Dedifferentiated amniotic fluid mesenchymal stem cell (primary cell): ENCODE measurements around the gene AGTPBP1.
"Not testable (repeated sequence)": the region's sequence is repeated elsewhere in the genome, so short reads cannot be mapped to it uniquely, and the experiment has no call there.

ENCODE experiments used
- DNase-seq: peaks from one replicate; pipeline ENCODE4 v3.0.0-alpha.2; 2016; ENCODE audit errors: extremely low spot score

AGTPBP1 gene, protein sequence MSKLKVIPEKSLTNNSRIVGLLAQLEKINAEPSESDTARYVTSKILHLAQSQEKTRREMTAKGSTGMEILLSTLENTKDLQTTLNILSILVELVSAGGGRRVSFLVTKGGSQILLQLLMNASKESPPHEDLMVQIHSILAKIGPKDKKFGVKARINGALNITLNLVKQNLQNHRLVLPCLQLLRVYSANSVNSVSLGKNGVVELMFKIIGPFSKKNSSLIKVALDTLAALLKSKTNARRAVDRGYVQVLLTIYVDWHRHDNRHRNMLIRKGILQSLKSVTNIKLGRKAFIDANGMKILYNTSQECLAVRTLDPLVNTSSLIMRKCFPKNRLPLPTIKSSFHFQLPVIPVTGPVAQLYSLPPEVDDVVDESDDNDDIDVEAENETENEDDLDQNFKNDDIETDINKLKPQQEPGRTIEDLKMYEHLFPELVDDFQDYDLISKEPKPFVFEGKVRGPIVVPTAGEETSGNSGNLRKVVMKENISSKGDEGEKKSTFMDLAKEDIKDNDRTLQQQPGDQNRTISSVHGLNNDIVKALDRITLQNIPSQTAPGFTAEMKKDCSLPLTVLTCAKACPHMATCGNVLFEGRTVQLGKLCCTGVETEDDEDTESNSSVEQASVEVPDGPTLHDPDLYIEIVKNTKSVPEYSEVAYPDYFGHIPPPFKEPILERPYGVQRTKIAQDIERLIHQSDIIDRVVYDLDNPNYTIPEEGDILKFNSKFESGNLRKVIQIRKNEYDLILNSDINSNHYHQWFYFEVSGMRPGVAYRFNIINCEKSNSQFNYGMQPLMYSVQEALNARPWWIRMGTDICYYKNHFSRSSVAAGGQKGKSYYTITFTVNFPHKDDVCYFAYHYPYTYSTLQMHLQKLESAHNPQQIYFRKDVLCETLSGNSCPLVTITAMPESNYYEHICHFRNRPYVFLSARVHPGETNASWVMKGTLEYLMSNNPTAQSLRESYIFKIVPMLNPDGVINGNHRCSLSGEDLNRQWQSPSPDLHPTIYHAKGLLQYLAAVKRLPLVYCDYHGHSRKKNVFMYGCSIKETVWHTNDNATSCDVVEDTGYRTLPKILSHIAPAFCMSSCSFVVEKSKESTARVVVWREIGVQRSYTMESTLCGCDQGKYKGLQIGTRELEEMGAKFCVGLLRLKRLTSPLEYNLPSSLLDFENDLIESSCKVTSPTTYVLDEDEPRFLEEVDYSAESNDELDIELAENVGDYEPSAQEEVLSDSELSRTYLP

DNA sequence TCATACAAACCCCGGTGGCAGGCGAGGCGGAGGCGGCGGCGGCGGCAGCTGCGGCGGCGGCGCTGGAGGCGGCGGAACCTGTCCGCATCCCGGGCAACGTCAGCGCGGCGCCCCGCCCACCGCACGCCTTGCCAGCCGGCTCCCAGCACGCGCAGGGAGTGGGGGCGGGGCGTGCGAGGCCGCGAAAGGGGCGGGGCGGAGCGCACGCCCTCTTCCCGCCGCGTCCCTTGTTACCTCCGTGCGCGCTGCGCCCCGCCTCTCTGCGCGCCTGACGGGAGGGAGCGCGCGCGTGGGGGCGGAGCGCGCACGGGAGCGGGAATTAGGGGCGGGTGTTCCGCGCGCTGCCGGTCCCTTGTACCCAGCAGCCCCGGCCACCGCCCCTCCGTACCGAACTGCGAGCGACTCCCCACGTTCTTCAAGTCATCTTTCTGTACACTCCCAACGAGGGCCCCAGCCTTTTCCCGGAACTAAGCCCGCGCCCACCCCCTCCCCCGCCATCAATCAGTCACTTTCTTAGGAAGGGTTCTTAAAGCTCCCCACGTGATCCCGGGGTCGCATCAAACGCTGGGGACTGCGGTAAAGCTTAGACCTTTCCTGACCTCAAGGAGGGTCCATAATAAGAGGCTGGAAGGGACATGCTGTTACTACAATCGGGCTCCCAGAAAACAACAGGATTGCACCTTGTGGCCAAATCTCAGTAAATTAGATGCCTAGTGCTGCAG is at the start of gene AGTPBP1:
Gene AGTPBP1 (minus strand): TSS at position 80 of the 722 bp plus-strand sequence. CDS start 29,421 bp downstream, outside the sequence.
- DNase-seq: peak; percentile 69

- DNase-seq: not testable (repeated sequence)
Observed at GRCh38 chr9:85786116-85786515, 44.4 kb upstream of the AGTPBP1 start.

DNA sequence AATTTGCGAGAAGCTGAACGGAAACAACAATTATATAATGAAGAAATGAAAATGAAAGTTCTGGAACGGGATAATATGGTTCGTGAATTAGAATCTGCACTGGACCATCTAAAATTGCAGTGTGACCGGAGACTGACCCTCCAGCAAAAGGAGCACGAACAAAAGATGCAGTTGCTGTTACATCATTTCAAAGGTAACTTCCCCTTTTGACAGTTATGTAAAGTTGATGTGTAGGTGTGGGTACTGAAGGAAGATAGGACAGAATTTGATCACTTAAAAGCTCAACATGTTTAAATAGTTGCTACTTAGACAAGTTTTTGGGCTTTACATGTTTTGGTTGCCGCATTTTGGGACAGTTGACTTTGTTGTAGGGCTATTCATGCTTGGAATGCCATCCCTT is 32.1 kb upstream of the AGTPBP1 start:
- not testable (repeated sequence) for DNase-seq

DNA sequence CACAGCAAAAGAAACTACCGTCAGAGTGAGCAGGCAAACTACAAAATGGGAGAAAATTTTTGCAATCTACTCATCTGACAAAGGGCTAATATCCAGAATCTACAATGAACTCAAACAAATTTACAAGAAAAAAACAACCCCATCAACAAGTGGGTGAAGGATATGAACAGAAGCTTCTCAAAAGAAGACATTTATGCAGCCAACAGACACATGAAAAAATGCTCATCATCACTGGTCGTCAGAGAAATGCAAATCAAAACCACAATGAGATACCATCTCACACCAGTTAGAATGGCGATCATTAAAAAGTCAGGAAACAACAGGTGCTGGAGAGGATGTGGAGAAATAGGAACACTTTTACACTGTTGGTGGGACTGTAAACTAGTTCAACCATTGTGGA is 20.0 kb upstream of the AGTPBP1 start:
- DNase-seq: not testable (repeated sequence)

GRCh38 chr9:85757716-85758115 is 16.0 kb upstream of the AGTPBP1 start:
- DNase-seq: not testable (repeated sequence)

GRCh38 chr9:85756216-85756615 is 14.5 kb upstream of the AGTPBP1 start:
- not testable (repeated sequence) for DNase-seq

- DNase-seq: no peak
Observed at GRCh38 chr9:85746309-85746708, 4.6 kb upstream of the AGTPBP1 start.

DNA sequence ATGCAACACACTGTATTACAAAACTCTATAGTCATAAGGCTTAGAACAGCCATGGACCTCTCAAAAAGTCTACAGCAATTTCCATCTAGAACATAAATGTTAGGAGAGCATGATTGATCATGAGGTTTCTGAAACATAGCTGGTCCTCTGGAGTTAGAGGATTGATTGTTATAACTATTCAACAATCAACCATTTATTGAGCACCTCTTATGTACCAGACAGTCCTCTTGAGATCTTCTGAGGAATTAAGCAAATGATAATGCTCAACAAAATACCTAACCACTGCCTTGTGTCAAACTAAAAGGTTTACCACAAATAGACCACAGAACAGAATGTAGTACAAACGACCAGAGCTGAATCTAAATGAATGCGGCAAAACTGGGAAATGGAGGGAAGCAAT is 3.4 kb upstream of the AGTPBP1 start:
- no peak for DNase-seq

GRCh38 chr9:85744480-85744879 is 2.7 kb upstream of the AGTPBP1 start:
- no peak for DNase-seq

DNA sequence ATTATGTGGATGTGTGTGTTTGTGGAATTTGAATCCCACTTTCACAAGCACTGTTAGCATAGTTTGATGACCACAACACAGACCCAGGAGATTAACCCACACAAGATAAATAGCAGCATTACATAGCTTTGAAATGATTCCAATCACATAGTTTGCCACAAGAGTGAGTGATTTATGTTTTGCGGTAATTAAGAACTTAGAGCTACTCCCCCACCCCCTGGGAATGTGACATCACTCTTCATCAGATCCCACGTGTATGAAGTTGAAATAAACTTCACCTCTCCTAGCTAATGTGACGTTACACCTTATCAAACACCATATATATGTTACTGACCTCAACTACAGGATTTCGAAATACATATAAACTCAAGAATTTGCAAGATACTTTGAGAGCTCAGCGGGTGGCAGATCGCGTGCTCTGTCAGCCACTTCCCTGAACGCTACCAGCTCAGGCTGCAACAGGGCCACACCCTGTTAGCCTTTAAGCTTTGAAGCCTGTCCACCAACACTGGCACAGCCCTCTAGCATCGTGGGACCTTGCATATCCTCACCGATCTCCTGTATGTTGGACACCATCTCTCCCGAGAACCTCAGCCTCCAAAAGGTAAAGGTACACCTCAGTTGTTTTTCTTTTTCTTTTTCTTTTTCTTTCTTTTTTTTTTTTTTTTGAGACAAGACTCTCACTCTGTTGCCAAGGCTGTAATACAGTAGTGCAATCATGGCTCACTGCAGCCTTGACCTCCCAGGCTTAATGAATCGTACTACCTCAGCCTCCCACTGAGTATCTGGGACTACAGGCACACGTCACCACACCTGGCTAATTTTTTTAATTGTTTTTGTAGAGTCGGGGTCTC is 1.7 kb upstream of the AGTPBP1 start:
- no peak for DNase-seq

GRCh38 chr9:85742597-85742936 is 813 bp upstream of the AGTPBP1 start:
- DNase-seq: peak; percentile 28

DNA sequence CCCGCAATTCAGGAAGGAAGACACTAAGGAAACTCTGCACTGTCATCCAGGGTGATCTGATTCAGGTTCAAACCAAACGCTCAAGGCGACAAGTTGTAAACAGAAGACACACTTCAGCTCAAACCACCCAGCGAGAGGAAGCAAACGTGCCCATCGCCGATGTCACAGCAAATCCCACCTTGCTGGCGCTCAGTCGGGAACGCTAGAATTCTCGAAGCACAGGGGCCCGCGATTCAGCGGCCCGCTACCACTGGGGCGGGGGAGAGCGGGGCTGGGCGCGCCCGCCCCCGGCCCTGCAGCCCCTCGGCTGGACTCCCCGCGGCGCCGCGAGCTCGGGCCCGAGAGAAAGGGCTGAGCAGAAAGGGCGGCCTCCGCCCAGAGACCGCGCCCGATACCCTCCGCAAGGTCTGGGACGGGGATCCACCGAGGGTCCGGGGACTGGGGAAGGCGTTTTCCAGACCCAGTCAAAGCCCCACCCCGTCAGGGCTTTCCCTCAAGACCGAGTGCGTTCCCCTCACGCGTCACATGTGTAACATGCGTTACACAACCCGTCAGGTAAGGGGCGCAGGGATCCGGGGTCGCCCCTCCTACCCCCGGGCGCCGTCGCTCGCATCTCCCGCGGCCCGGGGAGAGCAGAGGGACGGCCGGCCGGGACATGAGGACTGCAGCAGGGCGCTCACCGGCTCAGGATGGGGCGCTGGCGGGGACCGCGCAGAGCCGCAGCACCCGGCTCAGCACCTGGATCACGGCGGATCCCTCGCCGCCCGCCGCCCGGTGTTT is 469 bp downstream of the AGTPBP1 start:
- no peak for DNase-seq

- no peak for DNase-seq
Observed at GRCh38 chr9:85740787-85741094, 1.0 kb downstream of the AGTPBP1 start.

GRCh38 chr9:85738509-85738908 is 3.2 kb downstream of the AGTPBP1 start:
- DNase-seq: no peak

GRCh38 chr9:85737671-85738070 is 4.1 kb downstream of the AGTPBP1 start:
- no peak for DNase-seq

- no peak for DNase-seq
Observed at GRCh38 chr9:85730916-85731630, 10.7 kb downstream of the AGTPBP1 start.

GRCh38 chr9:85729882-85730281 is 11.9 kb downstream of the AGTPBP1 start:
- DNase-seq: no peak

- no peak for DNase-seq
Observed at GRCh38 chr9:85727500-85727899, 14.3 kb downstream of the AGTPBP1 start.

DNA sequence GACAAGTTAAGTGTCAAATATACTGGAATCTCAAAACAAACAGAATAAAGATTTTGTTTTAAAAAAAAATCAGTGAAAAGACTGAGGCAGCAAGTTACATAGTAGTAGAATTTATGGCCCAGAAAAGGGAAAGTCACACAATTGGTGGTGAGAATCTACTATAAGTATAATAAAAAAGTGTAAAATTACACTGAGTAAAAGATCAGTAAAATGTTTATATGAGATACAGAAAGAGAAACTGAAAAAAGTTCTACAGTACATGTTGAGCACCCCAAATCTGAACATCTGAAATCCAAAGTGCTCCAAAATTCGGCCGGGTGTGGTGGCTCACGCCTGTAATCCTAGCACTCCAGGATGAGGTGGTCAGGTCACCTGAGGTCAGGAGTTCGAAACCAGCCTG is 15.0 kb downstream of the AGTPBP1 start:
- no peak for DNase-seq
